Measurements from ENCODE around the gene ACTA2.

DNA sequence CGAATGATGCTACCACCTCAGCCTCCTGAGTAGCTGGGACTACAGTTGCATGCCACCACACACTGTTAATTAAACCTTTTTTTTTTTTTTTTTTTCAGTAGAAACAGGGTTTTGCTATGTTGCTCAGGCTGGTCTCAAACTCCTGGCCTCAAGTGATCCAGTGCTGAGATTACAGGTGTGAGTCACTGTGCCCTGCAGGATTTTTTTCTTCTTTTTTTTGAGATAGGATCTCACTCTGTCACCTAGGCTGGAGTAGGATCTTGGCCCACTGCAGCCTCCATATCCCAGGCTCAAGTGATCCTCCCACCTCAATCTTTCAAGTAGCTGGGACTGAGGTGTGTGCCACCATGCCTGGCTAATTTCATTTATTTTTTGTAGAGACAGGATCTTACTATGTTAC, 6.4 kb downstream of the ACTA2 start:
- TF ChIP-seq, protein P1, sequence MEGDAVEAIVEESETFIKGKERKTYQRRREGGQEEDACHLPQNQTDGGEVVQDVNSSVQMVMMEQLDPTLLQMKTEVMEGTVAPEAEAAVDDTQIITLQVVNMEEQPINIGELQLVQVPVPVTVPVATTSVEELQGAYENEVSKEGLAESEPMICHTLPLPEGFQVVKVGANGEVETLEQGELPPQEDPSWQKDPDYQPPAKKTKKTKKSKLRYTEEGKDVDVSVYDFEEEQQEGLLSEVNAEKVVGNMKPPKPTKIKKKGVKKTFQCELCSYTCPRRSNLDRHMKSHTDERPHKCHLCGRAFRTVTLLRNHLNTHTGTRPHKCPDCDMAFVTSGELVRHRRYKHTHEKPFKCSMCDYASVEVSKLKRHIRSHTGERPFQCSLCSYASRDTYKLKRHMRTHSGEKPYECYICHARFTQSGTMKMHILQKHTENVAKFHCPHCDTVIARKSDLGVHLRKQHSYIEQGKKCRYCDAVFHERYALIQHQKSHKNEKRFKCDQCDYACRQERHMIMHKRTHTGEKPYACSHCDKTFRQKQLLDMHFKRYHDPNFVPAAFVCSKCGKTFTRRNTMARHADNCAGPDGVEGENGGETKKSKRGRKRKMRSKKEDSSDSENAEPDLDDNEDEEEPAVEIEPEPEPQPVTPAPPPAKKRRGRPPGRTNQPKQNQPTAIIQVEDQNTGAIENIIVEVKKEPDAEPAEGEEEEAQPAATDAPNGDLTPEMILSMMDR (conservative IDR thresholded peaks at IDR 0.05; ENCODE audit: low read depth, low read length) = no peak
- no peak for TF ChIP-seq EZH2 (IDR thresholded peaks at IDR 0.05; ENCODE audit: low read length, unreplicated experiment)
